GM21576 (cell line): ENCODE measurements around the gene GPR37.

ENCODE experiments used
- ATAC-seq: cut with Tn5 transposase; IDR thresholded peaks from one replicate; pipeline ENCODE4 v1.9.1; 2021; ENCODE audit warnings: mild to moderate bottlenecking, moderate library complexity; ENCODE audit not compliant: unreplicated experiment

The GPR37 gene

DNA sequence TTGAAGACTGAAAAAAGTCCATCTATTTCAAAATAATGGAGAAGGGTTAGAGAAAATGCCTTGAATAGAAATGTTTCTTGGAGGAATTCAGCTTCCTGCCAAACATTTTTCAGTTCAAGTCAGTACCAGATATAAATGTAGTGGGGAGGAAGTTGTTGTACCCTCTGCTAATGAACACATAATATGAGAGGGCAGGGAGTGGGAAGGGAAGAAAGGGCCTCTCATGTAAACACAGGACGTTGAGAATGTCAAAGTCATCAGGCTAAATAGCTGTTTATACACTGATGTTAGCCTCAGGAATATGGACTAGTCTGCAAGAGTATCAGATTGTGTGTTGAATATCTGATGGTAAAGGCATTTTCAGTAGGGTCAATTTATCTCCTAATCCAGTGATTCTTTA, 37.0 kb downstream of the GPR37 start:
- ATAC-seq, result no peak

DNA sequence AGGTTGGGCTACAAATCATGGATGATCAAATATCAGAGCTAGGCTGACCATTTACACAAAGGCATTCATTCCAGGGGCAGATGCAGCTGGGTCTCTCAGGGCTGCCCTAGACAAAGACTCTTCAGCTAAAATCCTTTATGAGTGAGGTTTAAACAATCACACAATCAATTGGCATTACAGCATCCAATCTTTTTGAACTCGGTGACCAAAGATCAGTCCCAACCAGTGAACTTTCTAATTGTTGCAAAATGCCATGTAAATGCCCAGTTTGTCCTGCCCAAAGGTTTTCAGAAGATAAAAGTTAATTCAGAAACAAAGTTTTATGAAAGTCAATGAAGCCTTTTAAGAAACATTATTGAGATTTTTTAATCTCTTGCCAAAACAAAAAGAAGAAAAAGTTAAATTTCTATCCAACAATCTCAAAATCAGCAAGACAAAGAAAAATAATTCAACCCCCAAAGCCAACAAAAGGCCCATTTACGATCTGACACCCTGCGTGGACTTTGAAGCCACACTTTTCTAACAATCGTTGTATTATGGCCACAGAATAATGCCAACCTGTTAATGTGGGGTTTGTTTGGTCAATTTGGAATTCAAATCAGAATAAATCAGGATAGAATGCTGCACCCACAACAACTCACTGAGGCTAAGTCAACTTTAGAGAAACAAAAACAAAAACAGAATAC, 40.9 kb downstream of the GPR37 start:
- ATAC-seq, result no peak

DNA sequence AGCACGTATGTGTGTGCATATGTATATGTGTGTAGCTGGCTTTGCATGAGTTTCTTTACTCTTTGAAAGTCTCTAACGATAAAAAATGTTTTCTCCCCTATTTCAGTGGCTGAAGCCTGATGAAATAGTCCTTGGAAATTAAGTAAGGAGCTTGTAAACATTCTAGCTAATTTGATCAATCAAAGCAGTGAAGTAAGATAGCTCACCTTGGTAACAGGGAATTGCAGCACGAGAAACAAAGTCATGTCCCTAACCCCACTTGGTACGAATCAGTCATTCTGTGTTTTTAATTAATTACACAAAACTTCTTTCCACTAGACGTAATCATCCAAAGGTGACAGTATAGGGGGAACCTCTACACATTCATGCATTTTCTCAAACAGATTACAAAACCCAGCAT, 41.5 kb downstream of the GPR37 start:
- ATAC-seq, result no peak

DNA sequence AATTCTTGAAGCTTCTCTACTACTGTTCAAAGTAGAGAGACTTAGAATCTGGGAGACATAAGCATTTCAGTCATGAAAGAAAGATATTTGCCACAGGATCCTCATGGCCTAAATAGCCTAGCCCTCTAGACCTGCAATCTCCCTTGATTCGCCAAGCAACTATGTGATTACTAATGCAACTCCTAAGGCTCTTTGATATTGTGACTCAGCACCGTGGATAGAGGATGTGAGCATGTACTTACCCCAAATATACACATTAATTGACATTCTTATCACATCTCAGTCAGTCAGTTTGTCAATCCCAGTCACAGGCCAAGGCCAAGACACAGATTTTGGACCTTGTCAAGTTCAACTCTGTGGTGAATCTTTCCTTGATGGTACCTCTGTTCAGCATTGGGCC, 42.6 kb downstream of the GPR37 start:
- no peak for ATAC-seq

DNA sequence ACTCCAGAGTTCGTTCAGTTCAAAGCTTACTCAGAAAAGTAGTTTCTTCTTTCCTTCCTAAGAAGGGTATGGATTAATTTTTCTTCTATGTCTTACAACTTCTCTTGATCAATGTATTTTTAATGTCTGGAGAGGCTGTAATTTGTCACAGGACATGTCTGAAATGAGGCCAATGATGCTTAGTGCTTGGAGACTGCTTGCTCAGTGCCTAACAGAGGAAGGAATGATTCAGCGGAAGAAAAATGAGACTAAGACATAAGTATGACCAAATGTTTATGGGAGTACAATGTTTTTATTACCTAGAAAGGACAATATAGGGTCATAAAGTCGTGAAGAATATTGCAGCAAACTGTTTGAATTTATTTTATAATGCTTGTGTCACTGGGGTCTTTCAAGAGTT, 43.3 kb downstream of the GPR37 start:
- no peak for ATAC-seq

DNA sequence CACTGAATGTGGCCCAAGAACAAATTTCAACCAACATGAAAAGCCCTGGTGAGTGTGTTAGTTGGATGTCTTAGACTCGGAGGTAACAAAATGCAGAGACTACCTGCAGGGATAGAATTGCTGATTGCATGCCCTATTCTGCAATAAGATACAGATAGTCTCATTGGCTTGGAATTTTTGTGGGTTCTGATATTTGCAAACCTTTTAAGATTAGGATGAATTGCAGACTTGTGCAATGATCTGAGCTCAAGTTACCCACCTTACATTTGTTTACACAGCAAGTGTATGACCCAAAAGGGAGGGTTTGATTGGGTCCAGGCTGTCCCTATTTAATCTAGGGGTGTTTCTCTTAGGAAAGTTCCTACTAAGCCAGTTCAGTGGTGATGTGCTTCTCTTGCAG, 45.4 kb downstream of the GPR37 start:
- no peak for ATAC-seq

DNA sequence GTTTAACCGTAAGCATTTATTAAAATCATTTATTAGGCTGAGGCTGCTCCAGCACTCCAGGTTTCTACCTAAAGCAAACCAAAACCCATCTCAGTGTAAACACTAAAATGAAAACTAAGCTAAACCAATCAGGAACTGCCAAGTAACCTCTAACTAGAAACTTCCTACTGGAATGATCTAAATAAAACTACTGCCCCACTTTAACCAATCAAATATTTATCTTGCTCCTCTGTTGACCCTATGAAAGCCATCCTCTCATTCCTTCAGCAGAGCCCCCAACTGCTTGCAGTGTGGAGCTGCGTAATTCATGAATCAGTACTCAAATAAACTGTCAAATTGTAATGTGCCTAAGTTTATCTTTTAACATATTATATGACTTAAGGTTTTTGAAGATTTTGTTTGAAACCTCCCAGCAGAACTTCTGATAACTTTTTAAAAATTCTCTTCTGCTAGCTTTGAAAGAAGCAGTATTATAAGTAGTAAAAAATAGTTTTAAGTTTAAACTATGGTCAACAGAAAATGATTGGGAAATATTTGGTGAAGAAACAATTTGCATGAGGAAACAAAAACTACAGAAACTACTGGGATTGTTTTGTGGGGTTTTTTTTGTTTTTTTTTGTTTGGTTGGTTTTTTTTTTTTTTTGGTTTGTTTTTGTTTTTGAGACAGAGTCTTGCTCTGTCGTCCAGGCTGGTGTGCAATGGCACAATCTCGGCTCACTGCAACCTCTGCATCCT, 47.4 kb downstream of the GPR37 start:
- no peak for ATAC-seq

DNA sequence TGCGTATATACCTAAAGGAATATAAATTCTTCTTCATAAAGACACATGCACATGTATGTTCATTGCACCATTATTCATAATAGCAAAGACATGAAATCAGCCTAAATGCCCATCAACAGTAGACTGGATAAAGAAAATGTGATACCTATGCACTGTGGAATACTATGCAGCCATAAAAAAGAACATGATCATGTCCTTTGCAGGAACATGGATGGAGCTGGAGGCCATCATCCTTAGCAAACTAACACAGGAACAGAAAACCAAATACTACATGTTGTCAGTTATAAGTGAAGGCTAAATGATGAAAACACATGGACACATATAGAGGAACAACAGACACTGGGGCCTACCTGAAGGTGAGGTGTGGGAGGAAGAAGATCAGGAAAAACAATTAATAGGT, 48.7 kb downstream of the GPR37 start:
- ATAC-seq, result no peak

DNA sequence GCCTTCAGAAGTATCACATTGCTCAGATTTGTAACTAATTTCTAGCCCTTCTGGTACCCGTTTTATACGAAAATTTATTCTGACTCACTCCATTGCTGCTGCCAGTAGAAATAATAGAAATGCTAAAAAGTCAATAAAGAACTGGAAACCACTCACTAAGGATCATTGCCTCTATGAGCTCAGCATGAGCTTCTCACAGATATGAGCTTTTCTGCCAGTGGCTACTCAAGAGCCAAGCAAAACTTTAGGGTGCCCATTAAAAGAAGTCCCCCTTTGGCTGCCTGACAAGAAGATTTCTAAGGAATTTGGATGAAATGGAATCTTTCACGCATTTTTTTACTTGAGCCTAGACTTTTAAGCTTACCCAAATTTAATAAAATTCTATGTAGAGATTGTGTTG, 52.5 kb downstream of the GPR37 start:
- no peak for ATAC-seq

DNA sequence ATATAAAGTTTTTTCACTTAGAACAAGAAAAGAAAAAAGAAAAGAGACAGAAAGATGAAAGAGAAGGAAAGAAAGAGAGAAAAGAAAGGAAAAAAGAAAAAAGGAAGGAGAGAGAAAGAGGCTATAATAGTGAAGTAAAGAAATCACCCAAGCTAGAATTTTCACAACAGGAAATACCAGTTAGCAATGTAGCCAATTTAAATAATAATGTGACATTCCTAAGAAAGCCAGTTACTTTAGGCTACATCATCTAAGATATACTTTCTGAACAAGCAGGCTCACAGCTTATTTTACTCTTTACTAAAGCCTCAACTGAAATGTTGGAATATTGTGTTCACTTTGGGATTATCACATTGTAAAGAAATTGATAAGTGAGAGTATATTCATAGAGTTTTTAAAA, 53.6 kb downstream of the GPR37 start:
- no peak for ATAC-seq

DNA sequence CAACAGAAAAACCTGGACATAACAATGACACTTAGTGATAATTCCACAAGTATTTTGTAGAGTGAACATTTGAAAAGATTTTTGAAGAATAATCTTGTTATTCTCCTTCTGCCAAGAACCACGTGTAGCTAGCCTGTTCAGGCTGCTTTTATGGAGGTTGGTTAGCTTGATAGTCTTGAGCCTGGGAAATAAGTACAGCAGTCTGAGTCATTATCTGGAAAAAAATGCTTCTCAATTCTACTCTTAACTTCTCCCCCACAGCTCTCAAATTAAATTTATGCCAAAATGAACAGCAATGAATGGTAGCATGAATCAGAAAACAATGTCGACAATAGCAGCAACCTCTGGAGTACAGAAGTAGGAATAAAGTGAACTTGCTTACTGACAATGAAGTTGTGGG, 63.2 kb downstream of the GPR37 start:
- no peak for ATAC-seq

DNA sequence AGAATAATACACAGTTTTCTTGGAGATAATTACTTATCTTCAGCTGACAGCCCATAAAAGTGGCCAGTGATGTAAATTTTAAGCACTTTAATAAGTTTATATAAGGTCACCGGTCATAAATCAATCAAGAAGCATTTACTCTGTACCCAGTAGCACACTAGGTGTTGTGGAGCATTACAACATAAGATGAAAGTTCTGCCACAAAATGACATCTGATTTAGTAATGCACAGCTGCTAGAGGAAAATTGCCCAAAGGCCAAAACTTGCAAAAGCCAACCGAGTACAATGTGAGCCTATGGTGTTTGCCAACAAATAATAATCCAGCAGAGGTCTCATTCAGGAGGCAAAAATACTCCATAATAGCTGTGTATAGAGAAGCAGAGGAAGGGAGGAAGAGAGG, 63.6 kb downstream of the GPR37 start:
- no peak for ATAC-seq

DNA sequence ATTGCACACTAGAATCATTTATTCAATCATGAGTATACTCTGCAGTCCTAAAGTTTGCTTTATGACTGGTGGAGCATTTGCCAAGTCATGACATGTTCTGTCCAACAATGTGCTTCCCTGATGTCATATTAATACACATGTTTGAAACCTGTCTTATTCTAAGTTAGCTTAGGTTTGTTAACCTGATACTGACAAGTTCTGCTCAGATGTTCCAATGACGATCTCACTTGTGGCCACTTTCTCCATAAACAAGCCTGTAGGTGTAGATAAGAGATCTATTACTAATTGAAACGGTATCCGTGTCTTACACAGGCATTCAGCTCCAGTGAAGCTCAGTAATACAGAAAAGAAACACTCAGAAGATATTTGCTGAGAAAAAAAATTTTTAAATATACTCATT, 64.9 kb downstream of the GPR37 start:
- no peak for ATAC-seq

DNA sequence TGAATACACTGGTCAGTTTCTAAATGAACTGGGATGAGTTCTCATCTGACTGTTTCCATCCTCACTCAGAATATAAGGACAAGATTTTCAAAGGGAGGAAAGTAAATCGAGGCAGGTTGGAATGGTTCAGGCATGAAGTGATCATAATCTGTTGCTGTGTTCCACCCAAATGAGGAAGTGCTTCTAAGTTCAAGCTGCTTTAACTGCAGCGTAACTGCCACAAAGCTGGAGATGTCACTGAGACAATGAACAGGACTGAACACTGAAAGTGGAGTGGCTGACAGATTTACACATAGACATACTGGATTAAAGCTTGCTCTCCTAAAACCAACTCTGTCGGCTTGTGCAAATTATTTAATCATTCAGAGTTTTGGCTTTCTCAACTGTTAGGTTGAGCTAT, 66.6 kb downstream of the GPR37 start:
- ATAC-seq, result no peak

DNA sequence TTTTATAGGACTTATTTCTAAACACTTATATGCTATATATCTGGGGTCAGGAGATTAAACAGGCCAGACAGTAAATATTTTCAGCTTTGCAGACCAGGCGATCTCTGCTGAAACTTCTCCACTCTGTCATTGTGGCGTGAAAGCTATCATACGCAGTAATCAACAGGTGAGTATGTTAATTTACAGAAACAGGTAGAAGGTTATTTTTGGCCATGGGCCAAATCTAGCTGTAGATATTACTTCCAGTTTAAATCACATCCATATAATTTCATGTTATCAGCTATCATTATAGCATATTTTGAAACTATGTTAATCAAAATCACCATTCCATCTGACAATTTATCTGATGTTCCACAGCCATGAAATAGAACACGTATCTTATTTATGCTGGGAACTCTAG, 67.8 kb downstream of the GPR37 start:
- ATAC-seq, result no peak
